AG09319 (cell line): ENCODE measurements around the gene CLK2.
"Not testable (repeated sequence)": the region's sequence is repeated elsewhere in the genome, so short reads cannot be mapped to it uniquely, and the experiment has no call there.

ENCODE experiments used
- DNase-seq: peaks from one replicate; pipeline ENCODE4 v3.0.0-alpha.2; 2010; ENCODE audit warnings: low read depth; ENCODE audit errors: extremely low read depth
- CTCF ChIP-seq: IDR thresholded peaks from 2 replicates; pipeline ENCODE4 v1.5.1; 2011; ENCODE audit warnings: low read depth, mild to moderate bottlenecking, inconsistent platforms, low read length, moderate library complexity

The CLK2 gene

GRCh38 chr1:155295183-155295941 is 22.1 kb upstream of the CLK2 start:
- no peak for DNase-seq
- no peak for TF ChIP-seq CTCF

- no peak for TF ChIP-seq CTCF
- DNase-seq, result no peak
Observed at GRCh38 chr1:155294520-155295182, 21.3 kb upstream of the CLK2 start.

- no peak for TF ChIP-seq CTCF
- DNase-seq, result no peak
Observed at GRCh38 chr1:155293086-155293749, 19.9 kb upstream of the CLK2 start.

GRCh38 chr1:155291006-155291405 is 17.7 kb upstream of the CLK2 start:
- DNase-seq, result not testable (repeated sequence)

GRCh38 chr1:155287987-155288543 is 14.8 kb upstream of the CLK2 start:
- TF ChIP-seq CTCF, result no peak
- DNase-seq, result no peak

- TF ChIP-seq CTCF, result no peak
- no peak for DNase-seq
Observed at GRCh38 chr1:155286544-155286943, 13.2 kb upstream of the CLK2 start.

- no peak for DNase-seq
- TF ChIP-seq CTCF, result no peak
Observed at GRCh38 chr1:155285631-155286044, 12.3 kb upstream of the CLK2 start.
